CD1c-positive myeloid dendritic cell (primary cell): ENCODE measurements around the gene TENT5D.
"Not testable (repeated sequence)": the region's sequence is repeated elsewhere in the genome, so short reads cannot be mapped to it uniquely, and the experiment has no call there.

Experiments used
- DNase-seq: peaks from one replicate; pipeline ENCODE4 v3.0.0-alpha.2; 2016; ENCODE audit errors: extremely low spot score

TENT5D gene

DNA sequence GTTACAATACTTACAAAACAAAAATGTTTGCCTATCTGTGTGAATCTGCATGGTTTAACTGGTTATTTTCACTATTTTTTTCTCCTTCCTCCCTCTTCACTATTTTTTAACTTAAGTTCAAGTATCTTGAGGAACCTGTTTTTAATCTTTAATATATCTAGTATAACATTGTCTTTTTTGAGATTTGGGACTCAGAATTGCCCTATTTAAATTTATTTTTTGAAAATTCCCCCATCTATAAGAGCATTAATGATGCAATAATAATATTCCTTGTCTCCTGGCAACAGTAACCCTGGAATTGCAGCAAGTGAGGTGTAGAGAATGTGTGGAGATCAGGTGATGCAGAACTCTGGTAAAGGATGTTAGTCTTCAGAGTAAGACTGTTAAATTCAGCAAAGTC is at the start of gene TENT5D:
TENT5D (plus strand) TSS at position 301 of the 400 bp plus-strand sequence. CDS start 22,093 bp downstream, outside the sequence.
- no peak for DNase-seq

DNA sequence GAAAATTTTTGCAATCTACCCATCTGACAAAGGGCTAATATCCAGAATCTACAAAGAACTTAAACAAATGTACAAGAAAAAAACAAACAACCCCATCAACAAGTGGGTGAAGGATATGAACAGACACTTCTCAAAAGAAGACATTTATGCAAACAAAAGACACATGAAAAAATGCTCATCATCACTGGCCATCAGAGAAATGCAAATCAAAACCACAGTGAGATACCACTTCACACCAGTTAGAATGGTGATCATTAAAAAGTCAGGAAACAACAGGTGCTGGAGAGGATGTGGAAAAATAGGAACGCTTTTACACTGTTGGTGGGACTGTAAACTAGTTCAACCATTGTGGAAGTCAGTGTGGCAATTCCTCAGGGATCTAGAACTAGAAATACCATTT is 34.6 kb upstream of the TENT5D start:
- not testable (repeated sequence) for DNase-seq

DNA sequence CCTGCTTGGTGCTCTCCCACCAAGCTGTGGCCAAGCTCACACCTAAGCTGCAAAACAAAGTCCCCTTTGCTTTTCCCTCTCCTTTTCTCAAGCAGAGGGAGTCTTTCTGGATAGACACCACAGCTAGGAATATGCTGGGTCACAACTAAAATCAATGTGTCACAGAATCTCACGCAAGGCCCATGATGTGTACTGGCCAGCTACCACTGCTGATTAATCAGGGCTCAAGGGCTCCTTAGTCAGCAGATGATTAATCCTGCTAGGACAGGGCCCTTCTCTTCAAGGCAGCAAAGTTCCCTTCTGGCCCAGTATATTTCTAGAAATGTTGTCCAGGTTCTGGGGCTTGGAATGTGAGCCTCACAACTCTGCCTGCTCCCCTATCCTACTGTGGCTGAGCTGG is 32.0 kb upstream of the TENT5D start:
- no peak for DNase-seq

DNA sequence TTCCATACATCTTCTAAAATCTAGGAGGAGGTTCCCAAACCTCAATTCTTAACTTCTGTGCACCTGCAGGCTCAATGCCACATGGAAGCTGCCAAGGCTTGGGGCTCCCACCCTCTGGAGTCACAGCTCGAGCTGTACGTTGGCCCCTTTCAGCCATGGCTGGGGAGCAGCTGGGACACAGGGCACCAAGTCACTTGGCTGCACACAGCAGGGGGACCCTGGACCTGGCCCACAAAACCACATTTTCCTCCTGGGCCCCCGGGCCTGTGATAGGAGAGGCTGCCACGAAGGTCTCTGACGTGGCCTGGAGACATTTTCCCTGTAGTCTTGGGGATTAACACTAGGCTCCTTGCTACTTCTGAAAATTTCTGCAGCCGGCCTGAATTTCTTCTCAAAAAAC is 8.2 kb upstream of the TENT5D start:
- no peak for DNase-seq

DNA sequence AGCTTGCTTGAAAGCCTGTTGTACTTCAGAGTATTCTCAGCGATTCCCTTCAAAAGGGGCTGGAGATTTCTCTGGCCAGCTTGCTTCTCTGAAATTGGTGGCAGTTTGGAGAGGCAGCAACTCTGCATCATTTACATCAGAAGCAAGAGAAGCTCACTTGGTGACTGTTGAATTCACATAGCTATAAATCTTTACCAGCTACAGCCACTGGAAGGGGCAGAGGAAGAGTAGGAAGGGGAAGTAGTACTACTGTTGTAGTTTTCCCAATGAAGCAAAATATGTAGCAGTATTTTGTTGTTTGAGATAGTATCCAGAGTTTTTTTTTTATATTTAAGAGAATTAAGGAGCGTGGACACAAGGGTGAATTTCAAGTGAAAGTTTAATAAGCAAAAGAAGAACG is 2.8 kb downstream of the TENT5D start:
- DNase-seq = no peak

DNA sequence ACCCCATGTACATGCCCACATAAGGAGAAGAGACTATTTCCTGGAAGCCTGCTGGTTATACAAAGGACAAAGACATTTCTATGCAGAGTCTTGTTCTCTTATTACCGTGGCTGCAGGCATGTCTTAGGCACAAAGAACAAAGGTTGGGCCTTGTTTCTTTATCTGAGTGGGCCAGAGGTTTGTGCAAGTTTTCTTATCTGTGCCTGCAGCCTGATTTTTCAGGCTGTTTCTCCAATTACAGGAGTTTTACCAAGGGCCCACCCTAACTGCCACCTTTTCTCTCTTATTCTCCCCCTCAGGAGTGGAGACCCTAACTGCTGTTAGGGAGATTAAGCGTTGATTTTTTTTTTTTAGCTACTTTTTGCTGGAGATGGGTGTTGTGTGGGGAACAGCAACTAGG is 3.5 kb downstream of the TENT5D start:
- no peak for DNase-seq

DNA sequence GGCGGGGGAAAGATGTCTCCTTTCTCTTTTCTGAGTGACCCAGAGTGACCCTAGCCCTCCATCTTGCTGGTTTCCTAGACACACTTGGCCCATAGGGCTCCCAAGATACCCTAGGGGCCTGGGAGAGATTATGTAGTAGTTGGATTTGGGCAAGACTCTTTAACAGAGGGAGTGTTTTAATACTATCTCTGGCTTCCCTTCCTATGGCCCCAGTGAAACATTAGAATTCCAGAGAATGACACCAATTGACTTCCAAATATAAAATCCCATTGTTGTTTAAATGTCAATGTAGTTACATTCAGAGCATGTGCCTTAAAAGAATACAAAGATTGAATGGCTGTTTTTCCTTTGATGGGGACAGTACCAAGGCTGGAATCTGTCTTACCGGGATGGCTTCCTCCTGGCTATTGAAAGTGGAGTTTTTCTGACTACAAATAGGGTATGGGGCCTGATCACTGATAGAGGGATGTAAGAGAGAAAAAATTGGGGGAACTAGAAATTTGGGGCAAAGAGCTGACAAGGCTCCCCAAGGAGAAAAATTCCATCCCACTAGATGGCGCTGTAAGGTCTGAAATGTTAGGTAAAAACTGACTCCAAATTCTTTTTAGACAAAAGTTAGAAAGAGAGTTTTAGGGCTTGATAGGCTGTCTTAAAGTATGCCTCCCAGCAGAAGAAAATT is 10.7 kb downstream of the TENT5D start:
- no peak for DNase-seq

DNA sequence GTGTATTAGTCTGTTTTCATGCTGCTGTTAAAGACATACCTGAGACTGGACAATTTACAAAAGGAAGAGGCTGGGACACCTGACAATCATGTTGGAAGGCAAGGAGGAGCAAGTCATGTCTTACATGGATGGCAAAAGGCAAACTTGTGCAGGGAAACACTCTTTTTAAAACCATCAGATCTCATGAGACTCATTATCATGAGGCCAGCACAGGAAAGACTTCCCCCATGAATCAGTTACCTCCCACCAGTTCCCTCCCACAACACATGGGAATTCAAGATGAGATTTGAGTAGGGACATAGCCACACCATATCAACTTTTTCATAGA is 11.2 kb downstream of the TENT5D start:
- no peak for DNase-seq

DNA sequence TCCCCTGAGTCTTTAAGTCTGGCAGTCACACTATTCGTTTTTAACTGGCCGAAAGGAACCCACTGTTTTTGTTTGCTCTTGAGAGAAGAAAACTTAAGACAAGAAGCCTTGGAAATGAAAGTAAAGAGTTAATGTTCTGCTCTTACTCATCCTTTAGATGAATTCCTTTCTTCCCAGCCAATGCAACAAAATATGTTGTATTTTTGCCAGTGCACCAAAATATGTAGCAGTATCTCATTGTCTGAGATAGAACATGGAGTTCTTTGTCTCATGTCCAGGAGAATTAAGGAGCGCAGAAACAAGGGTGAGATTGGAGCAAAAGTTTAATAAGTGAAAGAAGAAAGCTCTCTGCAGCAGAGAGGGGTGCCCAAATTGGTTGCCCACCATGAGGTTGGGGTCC is 12.2 kb downstream of the TENT5D start:
- no peak for DNase-seq

DNA sequence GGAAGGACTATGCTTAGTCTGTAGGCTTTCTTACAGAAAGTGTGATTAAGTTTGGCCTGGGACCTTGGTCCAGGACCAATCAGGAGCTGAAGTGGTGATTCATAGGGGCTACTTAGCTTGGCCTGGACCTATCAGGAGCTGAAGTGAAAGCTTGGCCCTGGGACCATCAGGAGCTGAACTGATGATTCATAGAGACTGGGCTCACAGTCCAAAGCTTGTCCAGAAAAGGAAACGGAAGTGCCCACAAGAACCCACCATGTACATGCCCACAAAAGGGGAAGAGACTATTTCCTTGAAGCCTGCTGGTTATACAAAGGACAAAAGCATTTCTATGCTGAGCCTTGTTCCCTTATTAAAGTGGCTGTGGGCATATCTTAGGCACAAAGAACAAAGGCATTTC is 12.6 kb downstream of the TENT5D start:
- no peak for DNase-seq

DNA sequence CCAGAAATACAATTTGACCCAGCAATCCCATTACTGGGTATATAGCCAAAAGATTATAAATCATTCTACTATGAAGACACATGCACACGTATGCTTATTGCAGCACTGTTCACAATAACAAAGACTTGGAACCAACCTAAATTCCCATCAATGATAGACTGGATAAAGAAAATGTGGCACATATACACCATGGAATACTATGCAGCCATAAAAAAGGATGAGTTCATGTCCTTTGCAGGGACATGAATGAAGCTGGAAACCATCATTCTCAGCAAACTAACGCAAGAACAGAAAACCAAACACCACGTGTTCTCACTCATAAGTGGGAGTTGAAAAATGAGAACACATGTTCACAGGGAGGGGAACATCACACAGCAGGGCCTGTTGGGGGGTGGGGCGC is 47.9 kb downstream of the TENT5D start:
- not testable (repeated sequence) for DNase-seq

DNA sequence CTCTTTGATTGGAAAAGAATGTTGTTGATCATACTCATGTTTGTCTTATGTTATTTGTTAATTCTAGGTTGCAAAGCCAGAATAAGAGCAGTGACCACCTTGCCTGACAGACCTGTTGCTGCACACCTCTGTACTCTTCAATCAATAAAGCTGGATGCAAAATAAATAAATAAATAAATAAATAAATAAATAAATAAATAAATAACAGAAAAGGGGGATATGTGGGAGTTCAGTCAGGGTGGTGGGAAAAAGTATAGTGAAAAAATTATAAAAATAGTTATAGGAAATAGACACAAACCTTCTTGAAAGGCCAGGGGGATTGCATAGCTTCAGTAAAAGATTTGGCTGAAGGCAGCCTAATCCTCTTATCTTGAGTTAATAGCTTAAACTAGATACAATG is 51.3 kb downstream of the TENT5D start:
- no peak for DNase-seq

DNA sequence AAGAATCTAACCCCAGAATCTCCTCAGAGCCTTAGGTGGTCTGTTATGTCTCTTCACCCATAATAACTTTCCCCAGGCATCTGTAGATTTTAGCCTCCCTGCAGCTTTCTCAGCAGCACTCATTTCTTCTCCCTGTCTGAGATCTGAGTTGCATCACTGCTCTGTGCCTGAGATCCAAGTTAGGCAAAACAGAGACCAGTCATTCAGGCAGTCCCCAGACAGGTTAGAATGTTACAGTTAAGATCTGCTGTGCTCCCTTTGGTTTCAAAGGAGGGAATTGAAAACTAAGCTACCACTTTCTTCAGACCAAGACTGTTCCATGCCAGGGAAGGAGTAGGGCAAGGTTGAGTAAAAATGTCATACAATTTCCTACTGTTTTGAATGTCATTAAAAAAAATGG is 65.3 kb downstream of the TENT5D start:
- DNase-seq = no peak

DNA sequence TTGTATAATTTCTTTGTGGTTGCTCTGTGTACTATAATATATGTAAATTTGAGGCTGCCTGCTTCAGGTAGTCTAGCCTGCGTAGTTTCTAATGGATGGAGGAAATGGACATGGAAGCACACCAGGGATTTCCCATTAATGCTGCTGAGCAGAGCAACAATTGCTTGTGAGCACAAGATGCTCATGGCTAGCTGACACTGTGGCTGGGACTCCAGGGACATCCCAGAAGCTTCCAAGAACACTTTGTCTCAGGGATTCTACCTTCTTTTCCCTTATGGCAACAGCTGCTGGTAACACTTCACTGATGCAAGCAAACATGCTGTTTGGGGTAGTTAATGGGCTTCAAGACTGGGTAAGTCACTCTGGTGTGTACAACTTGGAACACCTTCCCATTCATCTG is 66.1 kb downstream of the TENT5D start:
- DNase-seq = no peak

DNA sequence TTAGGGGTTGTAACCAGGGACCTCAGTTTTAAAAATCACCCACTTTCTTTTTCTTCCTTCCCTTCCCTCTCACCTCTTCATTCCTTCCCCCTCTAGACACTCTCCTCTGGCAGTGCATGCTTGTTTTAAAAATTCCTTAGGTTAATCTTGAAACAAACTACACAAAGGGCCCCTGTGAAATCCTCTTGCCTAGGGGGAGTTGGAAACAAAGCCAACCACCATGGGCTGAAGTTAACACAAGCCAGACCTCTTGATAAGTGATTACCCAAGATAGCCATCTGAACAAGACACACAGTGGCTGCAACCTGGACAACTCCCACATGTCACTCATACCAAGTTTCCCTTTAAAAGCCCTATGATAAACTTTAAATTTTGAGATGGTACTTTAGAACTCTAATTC is 68.9 kb downstream of the TENT5D start:
- DNase-seq = no peak
